ENCODE measurements around the gene H6PD.

H6PD gene

DNA sequence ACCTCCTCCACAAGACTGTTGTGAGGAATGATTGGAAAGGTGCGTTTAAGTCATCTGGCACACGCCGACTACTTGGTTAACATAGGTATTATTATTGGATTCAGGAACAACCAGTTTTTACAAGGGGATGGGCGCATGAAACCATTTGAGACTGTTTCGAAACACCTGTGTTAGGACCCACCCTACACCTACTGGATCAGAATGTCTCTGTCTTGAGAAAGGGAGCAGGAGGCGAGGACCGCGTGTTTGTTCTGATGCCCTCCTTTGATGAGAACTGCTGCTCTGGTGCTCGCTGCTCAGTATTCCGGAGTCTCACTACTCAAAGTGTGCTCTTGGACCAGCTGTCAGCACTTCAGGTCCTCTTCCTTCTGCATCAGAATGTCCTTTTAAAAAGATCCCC, 7.3 kb downstream of the H6PD start:
- DNase-seq, result no peak

DNA sequence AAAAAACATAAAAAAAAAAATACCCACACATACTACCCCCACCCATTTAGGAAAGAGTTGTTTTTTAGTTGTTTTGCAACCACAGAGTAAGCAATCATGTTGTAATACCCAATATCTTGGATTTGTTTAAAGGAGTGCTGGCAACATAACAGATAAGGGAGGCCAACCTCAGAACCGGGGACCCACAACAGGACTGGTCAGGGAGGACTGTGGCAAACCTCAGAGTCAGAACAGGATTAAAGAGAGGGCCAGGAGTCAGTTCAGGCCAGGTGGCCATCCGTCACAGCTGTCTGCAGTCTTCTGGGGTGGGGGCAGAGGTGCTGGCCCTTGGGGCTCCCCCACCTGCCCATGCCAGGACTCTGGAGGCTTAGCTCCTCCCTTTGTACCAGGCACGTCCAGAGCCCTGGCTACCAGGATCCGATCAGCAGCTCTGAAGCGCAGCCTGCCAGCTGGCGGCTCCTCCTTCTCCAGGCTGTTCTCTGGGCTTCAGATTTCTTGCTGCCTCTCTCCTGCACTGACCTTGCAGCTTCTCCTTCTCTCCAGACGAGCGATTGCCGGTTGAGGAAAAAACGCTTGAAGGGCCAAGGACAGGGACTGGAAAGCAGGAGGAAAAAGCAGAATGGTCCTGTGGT, 7.9 kb downstream of the H6PD start:
- DNase-seq, result no peak

DNA sequence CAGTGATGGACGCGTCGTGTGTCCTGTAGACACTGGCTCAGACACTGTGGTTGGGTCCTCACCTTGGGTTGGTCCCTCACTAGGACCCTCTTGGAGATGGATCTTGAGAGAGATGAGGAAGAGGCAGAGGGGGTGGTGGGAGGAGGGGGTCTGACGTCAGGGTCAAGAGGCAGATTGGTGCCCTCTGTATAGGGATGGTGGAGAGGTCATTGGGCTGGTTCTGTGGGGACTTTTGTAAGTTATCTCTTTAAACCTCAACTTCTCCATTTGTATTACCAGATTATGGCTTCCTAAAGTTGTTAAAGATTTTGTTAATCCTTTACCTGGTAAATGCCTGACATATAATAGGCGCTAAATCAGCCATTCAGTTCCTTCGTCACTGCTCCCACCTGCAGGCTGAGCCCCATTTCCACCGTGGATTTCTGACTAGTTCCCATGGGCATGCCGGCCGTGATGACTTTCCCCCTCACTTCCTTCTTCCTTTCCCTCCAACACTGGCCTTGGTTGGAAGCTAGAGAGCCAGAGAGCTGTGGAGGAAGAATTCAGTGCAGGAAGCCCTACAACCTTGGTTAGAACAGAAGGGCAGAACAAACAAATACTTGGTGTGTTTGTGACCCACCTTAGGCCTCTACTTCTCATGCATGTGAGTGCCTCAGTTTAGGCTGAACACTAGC, 8.6 kb downstream of the H6PD start:
- DNase-seq, result no peak

- DNase-seq, result no peak
These were observed 10.1 kb downstream of the H6PD start for GRCh38 chr1:9244501-9245229.

DNA sequence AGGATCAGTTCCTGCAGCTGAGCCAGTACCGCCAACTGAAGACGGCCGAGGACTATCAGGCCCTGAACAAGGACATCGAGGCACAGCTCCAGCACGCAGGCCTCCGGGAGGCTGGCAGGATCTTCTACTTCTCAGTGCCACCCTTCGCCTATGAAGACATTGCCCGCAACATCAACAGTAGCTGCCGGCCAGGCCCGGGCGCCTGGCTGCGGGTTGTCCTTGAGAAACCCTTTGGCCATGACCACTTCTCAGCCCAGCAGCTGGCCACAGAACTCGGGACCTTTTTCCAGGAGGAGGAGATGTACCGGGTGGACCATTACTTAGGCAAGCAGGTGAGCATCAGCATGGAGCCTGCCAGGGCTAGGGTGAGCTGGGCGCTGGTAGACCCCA, 10.7 kb downstream of the H6PD start:
- no peak for DNase-seq

- DNase-seq, result no peak
These were observed 11.1 kb downstream of the H6PD start for GRCh38 chr1:9245661-9246060.

GRCh38 chr1:9246215-9246614, 11.6 kb downstream of the H6PD start:
- no peak for DNase-seq

GRCh38 chr1:9246841-9247785, 12.5 kb downstream of the H6PD start:
- DNase-seq, result no peak

- no peak for DNase-seq
These were observed 13.3 kb downstream of the H6PD start for GRCh38 chr1:9247894-9248293.

- no peak for DNase-seq
These were observed 14.0 kb downstream of the H6PD start for GRCh38 chr1:9248341-9249262.

DNA sequence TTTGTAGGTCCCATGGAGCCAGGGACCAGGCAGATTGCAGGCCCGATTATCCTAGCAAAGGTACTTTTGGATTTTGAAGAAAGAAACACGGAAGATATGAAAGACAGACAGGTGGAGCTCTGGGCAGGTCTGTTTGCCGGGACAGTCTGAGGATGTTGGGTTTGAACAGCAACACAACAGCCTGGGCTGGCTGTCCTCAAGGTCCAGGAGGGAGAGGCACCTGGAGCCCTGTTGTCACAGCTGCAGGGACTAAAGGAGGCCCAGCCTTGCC, 14.6 kb downstream of the H6PD start:
- no peak for DNase-seq

DNA sequence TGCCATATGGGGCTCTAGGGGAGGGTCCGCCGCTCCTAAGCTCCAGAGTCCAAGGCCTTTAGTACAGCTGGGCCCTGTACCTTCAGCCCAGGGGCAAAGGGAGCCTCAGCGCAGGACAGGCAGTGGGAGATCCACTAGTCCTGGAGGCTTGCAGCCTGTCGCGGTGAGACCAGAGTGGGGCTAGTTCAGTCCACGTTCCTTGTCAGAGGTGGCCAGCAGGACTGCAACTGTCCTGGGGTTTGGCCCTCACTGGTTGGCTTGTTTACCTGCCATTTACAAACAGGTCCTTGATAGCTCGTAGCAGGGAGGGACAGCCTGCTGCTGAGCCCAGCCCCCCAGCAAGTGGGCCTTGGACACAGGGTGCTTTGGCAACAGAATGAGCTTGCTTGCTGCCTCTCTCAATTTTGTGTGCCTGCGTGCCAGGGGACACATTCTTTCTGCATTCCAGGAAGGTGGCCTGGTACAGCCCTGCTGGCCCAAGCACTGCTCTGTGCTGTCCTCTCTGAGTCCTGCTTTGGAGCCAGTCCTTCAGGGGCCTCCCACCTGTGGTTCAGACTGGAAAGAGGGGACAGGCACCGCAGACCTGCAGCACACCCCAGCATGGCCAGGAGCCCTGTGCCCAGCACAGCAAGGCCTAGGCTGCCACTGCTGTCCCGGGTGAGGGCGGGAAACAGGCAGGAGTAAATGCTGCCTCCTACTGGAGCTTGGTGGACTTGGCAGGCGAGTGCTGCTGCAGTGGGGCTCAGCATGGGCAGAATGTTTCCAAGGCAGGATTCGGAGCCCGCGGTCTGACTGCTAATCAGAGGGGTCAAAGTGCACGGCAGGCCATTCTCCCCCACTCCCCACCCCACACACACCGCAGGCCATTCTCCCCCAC, 15.2 kb downstream of the H6PD start:
- peak; percentile 50 for DNase-seq

GRCh38 chr1:9250411-9251381, 16.1 kb downstream of the H6PD start:
- DNase-seq, result no peak

DNA sequence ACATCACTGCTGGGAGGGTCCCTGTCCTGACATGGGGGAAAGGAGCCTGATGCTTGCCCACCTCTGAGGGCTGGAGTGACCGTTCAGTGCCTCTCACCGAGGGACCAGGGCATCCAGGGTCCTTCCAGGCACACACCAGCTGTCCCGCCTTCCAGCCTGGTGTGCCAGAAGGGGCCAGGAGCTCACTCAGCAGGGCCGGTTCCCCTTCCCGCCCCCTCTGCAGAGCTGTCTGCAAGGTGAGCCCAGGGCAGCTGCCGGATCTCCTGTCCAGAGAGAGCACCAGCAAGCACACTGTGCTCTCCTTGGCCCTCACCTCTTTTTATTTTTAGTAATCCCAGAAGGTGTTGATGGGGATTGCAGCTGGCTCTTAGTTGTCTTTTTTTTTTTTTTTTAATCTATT, 16.9 kb downstream of the H6PD start:
- no peak for DNase-seq

- DNase-seq, result no peak
These were observed 18.4 kb downstream of the H6PD start for GRCh38 chr1:9253004-9253403.

- DNase-seq, result no peak
These were observed 19.0 kb downstream of the H6PD start for GRCh38 chr1:9253453-9254105.

GRCh38 chr1:9256332-9256731, 21.8 kb downstream of the H6PD start:
- no peak for DNase-seq

DNA sequence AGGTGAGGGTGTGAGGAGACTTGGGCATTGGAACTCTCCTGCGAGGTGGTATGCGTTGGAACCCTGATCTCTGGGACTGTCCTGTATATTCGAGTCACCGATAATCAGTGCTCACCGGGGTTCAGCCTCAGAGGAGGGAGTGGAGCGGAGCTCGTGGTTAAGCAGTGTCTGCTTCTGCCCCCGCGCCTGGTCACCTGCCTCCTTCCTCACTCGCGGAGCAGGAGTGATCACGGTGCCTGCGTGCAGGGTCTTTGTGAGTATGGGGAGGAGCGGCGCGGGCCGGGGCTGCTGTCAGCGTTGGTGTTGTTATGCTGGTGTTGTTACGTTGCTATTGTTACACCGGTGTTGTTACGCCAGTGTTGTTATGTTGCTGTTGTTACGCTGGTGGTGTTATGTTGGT, 23.3 kb downstream of the H6PD start:
- no peak for DNase-seq

DNA sequence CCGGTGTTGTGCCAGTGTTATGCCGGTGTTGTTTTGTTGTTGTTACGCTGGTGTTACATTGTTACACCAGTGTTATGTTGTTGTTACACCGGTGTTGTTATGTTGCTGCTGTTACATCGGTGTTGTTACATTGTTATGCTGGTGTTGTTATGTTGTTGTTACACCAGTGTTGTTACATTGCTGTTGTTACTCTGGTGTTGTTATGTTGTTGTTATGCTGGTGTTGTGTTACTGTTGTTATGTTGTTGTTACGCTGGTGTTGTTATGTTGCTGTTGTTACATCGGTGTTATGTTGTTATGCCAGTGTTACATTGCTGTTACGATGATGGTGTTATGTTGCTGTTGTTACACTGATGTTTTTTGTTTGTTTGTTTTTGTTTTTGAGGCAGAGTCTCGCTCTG, 24.1 kb downstream of the H6PD start:
- no peak for DNase-seq

All from activated CD4-positive, alpha-beta T cell treated with anti-CD3 and anti-CD28 coated beads, Interleukin-10, Interleukin-2, amounts not matched to agents 100 ng/mL and 50 ng/mL, durations not matched to agents 16 hours and 8 hours (primary cell).